Upper lobe of left lung (tissue), 4 donors: Measurements from ENCODE around the gene C10orf143.

ENCODE experiments used
- POLR2AphosphoS5 ChIP-seq, 2 donors: sonication (generic); formaldehyde crosslinking; IDR thresholded peaks; one replicate each; pipeline ENCODE4 v1.5.1; 2017; ENCODE audit warnings: antibody characterized with exemption in 2 of 2
- TF ChIP-seq, protein P1 (sequence below), 6 experiments: fragments of 450-650 bp in 4 of 6; fragments of 200-600 bp in 2 of 6; sonication (generic) in 2 of 6; IDR thresholded peaks; one replicate each; pipeline ENCODE4 v1.5.1; 2016 to 2019; ENCODE audit warnings: antibody characterized with exemption in 6 of 6

DNA sequence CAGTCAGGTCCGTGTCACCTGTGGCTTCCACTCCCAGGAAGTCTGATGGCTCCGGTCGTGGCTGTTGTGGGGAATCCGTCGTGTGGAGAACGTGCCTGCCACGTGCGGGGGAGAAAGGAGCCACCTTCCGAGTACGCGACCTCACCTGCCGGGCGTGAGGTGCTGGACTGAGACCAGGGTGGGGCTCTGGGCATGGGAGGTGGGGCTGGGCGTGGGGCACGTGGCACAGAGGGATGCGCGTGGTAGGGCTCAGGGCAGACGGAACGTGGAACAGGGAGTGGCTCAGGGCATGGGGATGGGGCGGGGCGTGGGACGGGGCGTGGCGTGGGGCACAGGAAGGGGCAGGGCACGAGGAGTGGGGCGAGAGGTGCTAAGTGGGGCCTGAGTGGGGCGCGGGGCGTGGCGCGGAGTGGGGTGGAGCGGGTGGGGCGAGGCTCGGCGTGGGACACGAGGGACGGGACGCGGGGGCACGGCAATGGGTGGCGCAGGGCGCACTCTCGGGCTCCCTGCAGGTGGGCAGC, 64.8 kb downstream of the C10orf143 start:
- TF ChIP-seq, protein P1, sequence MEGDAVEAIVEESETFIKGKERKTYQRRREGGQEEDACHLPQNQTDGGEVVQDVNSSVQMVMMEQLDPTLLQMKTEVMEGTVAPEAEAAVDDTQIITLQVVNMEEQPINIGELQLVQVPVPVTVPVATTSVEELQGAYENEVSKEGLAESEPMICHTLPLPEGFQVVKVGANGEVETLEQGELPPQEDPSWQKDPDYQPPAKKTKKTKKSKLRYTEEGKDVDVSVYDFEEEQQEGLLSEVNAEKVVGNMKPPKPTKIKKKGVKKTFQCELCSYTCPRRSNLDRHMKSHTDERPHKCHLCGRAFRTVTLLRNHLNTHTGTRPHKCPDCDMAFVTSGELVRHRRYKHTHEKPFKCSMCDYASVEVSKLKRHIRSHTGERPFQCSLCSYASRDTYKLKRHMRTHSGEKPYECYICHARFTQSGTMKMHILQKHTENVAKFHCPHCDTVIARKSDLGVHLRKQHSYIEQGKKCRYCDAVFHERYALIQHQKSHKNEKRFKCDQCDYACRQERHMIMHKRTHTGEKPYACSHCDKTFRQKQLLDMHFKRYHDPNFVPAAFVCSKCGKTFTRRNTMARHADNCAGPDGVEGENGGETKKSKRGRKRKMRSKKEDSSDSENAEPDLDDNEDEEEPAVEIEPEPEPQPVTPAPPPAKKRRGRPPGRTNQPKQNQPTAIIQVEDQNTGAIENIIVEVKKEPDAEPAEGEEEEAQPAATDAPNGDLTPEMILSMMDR (IDR thresholded peaks at IDR 0.05): no peak
- no peak for TF ChIP-seq POLR2AphosphoS5 (IDR thresholded peaks at IDR 0.05)
